Upper lobe of right lung (tissue), 1 donor: ENCODE measurements around the gene TMED7. TPM values are rescaled to one million over a fixed set of nuclear protein-coding genes. Genes with fewer than 3 reads are reported as not detected.
A peak's percentile ranks its signal among the peaks of the same experiment; 100 is the strongest.

Experiments
- ATAC-seq: fragments of 200-7000 bp; cut with Tn5 transposase; one replicate; pipeline ENCODE4 v1.9.1; 2020; ENCODE audit warnings: mild to moderate bottlenecking, moderate library complexity
- DNase-seq: peaks from one replicate; pipeline ENCODE4 v3.0.0-alpha.2; 2020
- H3K27ac ChIP-seq: fragments of 200-600 bp; one replicate; pipeline ENCODE4 v1.8.0; 2022
- H3K27me3 ChIP-seq: fragments of 200-600 bp; one replicate; pipeline ENCODE4 v1.8.0; 2022; ENCODE audit warnings: mild to moderate bottlenecking
- H3K36me3 ChIP-seq: fragments of 200-600 bp; one replicate; pipeline ENCODE4 v1.8.0; 2022
- H3K4me1 ChIP-seq: fragments of 200-600 bp; one replicate; pipeline ENCODE4 v1.8.0; 2022
- H3K4me3 ChIP-seq: fragments of 200-600 bp; one replicate; pipeline ENCODE4 v1.8.0; 2022; ENCODE audit warnings: mild to moderate bottlenecking
- H3K9me3 ChIP-seq: fragments of 200-600 bp; one replicate; pipeline ENCODE4 v1.8.0; 2022
- CTCF ChIP-seq: fragments of 200-600 bp; IDR thresholded peaks from one replicate; pipeline ENCODE4 v1.8.0; 2022; ENCODE audit warnings: antibody characterized with exemption
- intact Hi-C: fragments of 100-400 bp; cut with DNase I; formaldehyde crosslinking; loops from one replicate; pipeline ENCODE4 v1.11.0; 2022
- total RNA-seq: library from RNA; stranded (reverse); fragmentation: NEBNext Ultra II Directional; extraction: Animal tissue kit (Norgen Biotek cat#: 25700); gene quantifications from one replicate; pipeline ENCODE4 v1.2.1, GENCODE V29; 2021
- donor health status: DM: no; HTN: yes; CAD: no; lungs with severe emphysema.

TMED7 gene
- total RNA-seq, 1 donor from 2014 or later = 93.5 TPM

GRCh38 chr5:115626445-115626823, 598 bp upstream of the TMED7 start:
- peak; percentile 12 for ATAC-seq
- no peak for DNase-seq
- H3K27me3 ChIP-seq = no peaks in the 10 kb centered on the region
- H3K9me3 ChIP-seq = no peaks in the 10 kb centered on the region
- intact Hi-C loops = no loop called here
- peaks cover 42% of the 10 kb centered on the region for H3K4me1 ChIP-seq
- no peak for TF ChIP-seq CTCF
- peaks cover 8% of the 10 kb centered on the region for H3K36me3 ChIP-seq
- H3K4me3 ChIP-seq = peak overlapping the region; percentile 95
- peak overlapping the region; percentile 96 for H3K27ac ChIP-seq

GRCh38 chr5:115624994-115625393, 842 bp downstream of the TMED7 start:
- H3K4me3 ChIP-seq = peak overlapping the region; percentile 95
- no peaks in the 10 kb centered on the region for H3K27me3 ChIP-seq
- H3K27ac ChIP-seq = peak overlapping the region; percentile 96
- DNase-seq (no peak), ATAC-seq (no peak)
- H3K4me1 ChIP-seq = peaks cover 43% of the 10 kb centered on the region
- intact Hi-C loops = no loop called here
- TF ChIP-seq CTCF = no peak
- H3K36me3 ChIP-seq = peaks cover 18% of the 10 kb centered on the region
- H3K9me3 ChIP-seq = no peaks in the 10 kb centered on the region

DNA sequence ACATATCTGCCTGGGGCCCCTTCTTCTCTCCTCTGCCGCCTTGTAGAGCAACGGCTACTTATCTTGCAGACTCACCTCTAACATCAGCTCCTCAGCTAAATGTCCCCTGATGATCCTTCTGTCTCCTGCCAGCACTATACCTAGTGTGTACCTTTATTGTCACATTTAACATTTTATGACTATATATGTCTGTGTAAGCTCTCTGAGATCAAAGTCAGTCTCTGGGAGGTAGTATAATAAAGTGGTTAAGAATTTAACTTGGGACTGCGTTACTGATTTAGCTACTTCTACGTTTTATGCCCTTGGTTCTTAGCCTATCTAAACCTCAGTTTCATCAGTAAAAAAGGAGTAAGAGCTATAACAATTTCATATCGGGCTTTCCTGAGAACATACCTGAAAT, 2.2 kb downstream of the TMED7 start:
- DNase-seq (no peak), ATAC-seq (no peak)
- intact Hi-C loops = no loop called here
- Histone ChIP-seq H3K27me3 (no peaks in the 10 kb centered on the region), H3K36me3 (peaks cover 31% of the 10 kb centered on the region), H3K4me3 (peak overlapping the region; percentile 95), H3K27ac (no peak overlapping the region), H3K4me1 (peaks cover 43% of the 10 kb centered on the region), H3K9me3 (no peaks in the 10 kb centered on the region)
- no peak for TF ChIP-seq CTCF

GRCh38 chr5:115621365-115621900, 4.4 kb downstream of the TMED7 start:
- H3K4me1 ChIP-seq = peaks cover 37% of the 10 kb centered on the region
- no peak overlapping the region for H3K4me3 ChIP-seq
- TF ChIP-seq CTCF = no peak
- peaks cover 38% of the 10 kb centered on the region for H3K36me3 ChIP-seq
- no peaks in the 10 kb centered on the region for H3K27me3 ChIP-seq
- no peaks in the 10 kb centered on the region for H3K9me3 ChIP-seq
- H3K27ac ChIP-seq = no peak overlapping the region
- no peak for ATAC-seq
- no peak for DNase-seq
- intact Hi-C loops = no loop called here

- Histone ChIP-seq H3K36me3 (peaks cover 55% of the 10 kb centered on the region), H3K9me3 (no peaks in the 10 kb centered on the region), H3K4me3 (no peak overlapping the region), H3K27me3 (no peaks in the 10 kb centered on the region), H3K27ac (no peak overlapping the region), H3K4me1 (peaks cover 6% of the 10 kb centered on the region)
- intact Hi-C loops = no loop called here
- TF ChIP-seq CTCF = no peak
- DNase-seq = no peak
- ATAC-seq = no peak
Measured at GRCh38 chr5:115616892-115617291, 8.9 kb downstream of the TMED7 start.

- Histone ChIP-seq H3K36me3 (peaks cover 55% of the 10 kb centered on the region), H3K27me3 (no peaks in the 10 kb centered on the region), H3K27ac (no peak overlapping the region), H3K4me1 (peaks cover 2% of the 10 kb centered on the region), H3K4me3 (no peak overlapping the region), H3K9me3 (no peaks in the 10 kb centered on the region)
- ATAC-seq (no peak), DNase-seq (no peak)
- intact Hi-C loops = no loop called here
- TF ChIP-seq CTCF = no peak
Measured at GRCh38 chr5:115616472-115616871, 9.4 kb downstream of the TMED7 start.
